Measurements from ENCODE around the gene CCDC154. TPM values are rescaled to one million over a fixed set of nuclear protein-coding genes. Genes with fewer than 3 reads are reported as not detected.

The CCDC154 gene
- total RNA-seq, 1 donor from 2014 or later: 1.5 TPM

DNA sequence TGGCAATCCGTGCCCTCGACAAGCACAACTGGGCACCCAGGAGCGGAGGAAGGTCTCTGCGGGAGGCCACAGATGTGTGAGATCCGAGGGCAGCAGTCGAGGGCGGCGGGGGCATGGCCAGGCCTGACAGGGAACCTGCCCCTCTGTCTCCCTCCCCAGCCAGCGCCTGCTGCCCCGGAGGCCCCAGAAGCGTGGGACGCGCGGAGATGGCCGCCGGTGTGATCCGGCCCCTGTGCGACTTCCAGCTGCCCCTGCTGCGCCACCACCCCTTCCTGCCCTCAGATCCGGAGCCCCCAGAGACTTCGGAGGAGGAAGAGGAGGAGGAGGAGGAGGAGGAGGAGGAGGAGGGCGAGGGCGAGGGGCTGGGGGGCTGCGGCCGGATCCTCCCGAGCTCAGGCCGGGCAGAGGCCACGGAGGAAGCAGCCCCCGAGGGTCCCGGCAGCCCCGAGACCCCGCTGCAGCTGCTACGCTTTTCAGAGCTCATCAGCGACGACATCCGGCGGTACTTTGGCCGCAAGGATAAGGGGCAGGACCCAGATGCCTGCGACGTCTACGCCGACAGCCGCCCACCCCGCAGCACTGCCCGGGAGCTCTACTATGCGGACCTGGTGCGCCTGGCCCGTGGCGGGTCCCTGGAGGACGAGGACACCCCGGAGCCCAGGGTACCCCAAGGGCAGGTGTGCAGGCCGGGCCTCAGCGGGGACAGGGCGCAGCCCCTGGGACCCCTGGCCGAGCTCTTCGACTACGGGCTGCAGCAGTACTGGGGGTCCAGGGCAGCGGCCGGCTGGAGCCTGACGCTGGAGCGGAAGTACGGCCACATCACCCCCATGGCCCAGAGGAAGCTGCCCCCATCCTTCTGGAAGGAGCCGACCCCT, 11.7 kb downstream of the CCDC154 start:
- Histone ChIP-seq H3K36me3 (ENCODE audit: insufficient read depth, low read length) (no peaks in the 10 kb centered on the region), H3K4me1 (ENCODE audit: insufficient read depth, low read length) (no peaks in the 10 kb centered on the region), H3K4me2 (ENCODE audit: low read length) (no peak overlapping the region), H3K4me3 (ENCODE audit: insufficient read depth, low read depth, low read length) (no peak overlapping the region), H3K79me2 (ENCODE audit: insufficient read depth, low read length) (no peaks in the 10 kb centered on the region), H3K27ac (ENCODE audit: low read depth, low read length) (no peak overlapping the region), H2AFZ (ENCODE audit: low read depth, low read length) (no peak overlapping the region), H3K9me3 (ENCODE audit: insufficient read depth, low read depth, low read length) (no peaks in the 10 kb centered on the region), H3K27me3 (ENCODE audit: insufficient read depth, low read length) (no peaks in the 10 kb centered on the region), H3K9ac (ENCODE audit: low read length) (no peak overlapping the region), H4K20me1 (ENCODE audit: insufficient read depth, low read length) (no peaks in the 10 kb centered on the region)
- H3K9me3 Mint-ChIP-seq (ENCODE audit: unreplicated experiment): no peaks in the 10 kb centered on the region
- H3K27me3 Mint-ChIP-seq (ENCODE audit: low read depth, unreplicated experiment): peaks cover 7% of the 10 kb centered on the region
- no peak overlapping the region for H3K4me3 Mint-ChIP-seq (ENCODE audit: unreplicated experiment)
- no peaks in the 10 kb centered on the region for H3K4me1 Mint-ChIP-seq (ENCODE audit: low read depth, unreplicated experiment)
- no peaks in the 10 kb centered on the region for H3K36me3 Mint-ChIP-seq (ENCODE audit: low read depth, unreplicated experiment)
- no peak overlapping the region for H3K27ac Mint-ChIP-seq (ENCODE audit: unreplicated experiment)
- DNase-seq (ENCODE audit: low read depth) (no peak), FAIRE-seq (no peak)
- TF ChIP-seq, protein P1, sequence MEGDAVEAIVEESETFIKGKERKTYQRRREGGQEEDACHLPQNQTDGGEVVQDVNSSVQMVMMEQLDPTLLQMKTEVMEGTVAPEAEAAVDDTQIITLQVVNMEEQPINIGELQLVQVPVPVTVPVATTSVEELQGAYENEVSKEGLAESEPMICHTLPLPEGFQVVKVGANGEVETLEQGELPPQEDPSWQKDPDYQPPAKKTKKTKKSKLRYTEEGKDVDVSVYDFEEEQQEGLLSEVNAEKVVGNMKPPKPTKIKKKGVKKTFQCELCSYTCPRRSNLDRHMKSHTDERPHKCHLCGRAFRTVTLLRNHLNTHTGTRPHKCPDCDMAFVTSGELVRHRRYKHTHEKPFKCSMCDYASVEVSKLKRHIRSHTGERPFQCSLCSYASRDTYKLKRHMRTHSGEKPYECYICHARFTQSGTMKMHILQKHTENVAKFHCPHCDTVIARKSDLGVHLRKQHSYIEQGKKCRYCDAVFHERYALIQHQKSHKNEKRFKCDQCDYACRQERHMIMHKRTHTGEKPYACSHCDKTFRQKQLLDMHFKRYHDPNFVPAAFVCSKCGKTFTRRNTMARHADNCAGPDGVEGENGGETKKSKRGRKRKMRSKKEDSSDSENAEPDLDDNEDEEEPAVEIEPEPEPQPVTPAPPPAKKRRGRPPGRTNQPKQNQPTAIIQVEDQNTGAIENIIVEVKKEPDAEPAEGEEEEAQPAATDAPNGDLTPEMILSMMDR (IDR thresholded peaks at IDR 0.05; ENCODE audit: insufficient read depth, low read depth, low read length): no peak
- no peak for TF ChIP-seq EZH2 (IDR thresholded peaks at IDR 0.05; ENCODE audit: insufficient read depth, low read length)

DNA sequence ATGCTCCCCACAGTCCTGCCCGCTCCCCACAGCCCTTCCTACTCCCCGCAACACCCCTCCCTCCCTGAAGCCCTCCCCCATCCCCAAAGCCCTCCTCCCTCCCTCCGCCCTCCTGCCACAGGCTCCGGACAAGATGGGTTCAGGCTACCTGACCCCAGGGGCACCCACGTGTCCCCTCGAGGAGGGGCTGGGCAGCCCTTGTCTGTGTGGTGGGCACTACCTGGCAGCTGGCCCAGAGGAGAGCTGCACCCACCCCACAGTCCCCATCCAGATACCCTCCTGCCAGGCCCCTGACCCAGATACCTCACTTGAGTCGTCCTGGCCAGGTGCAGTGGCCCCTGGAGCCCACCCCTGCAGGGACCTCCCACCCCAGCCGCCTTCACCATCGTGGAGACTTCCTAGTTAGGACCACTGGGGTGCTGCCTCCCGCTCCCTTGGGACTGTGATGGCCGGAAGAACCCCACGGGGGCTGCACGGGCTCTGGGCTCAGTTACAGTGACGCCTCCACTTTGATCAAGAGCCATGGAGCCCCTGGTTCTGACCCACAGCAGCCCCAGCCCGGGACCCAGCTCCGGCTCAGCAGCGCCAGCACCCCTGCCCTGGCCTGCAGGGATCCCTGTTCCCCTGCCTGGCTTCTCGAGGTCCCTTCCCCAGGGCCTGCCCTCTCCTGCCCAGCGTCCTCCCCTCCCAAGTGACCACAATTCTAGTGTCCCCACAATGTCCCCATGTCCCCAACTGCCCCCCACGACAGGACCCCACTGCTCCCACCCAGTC, 12.7 kb downstream of the CCDC154 start:
- H3K27me3 Mint-ChIP-seq (ENCODE audit: low read depth, unreplicated experiment): peaks cover 7% of the 10 kb centered on the region
- Histone ChIP-seq H3K9ac (ENCODE audit: low read length) (no peak overlapping the region), H4K20me1 (ENCODE audit: insufficient read depth, low read length) (no peaks in the 10 kb centered on the region), H3K4me1 (ENCODE audit: insufficient read depth, low read length) (no peaks in the 10 kb centered on the region), H3K4me2 (ENCODE audit: low read length) (no peak overlapping the region), H3K9me3 (ENCODE audit: insufficient read depth, low read depth, low read length) (no peaks in the 10 kb centered on the region), H3K27me3 (ENCODE audit: insufficient read depth, low read length) (no peaks in the 10 kb centered on the region), H3K27ac (ENCODE audit: low read depth, low read length) (no peak overlapping the region), H3K36me3 (ENCODE audit: insufficient read depth, low read length) (no peaks in the 10 kb centered on the region), H2AFZ (ENCODE audit: low read depth, low read length) (no peak overlapping the region), H3K79me2 (ENCODE audit: insufficient read depth, low read length) (no peaks in the 10 kb centered on the region), H3K4me3 (ENCODE audit: insufficient read depth, low read depth, low read length) (no peak overlapping the region)
- no peak for DNase-seq (ENCODE audit: low read depth)
- H3K9me3 Mint-ChIP-seq (ENCODE audit: unreplicated experiment): no peaks in the 10 kb centered on the region
- no peaks in the 10 kb centered on the region for H3K36me3 Mint-ChIP-seq (ENCODE audit: low read depth, unreplicated experiment)
- FAIRE-seq: no peak
- no peak overlapping the region for H3K27ac Mint-ChIP-seq (ENCODE audit: unreplicated experiment)
- no peaks in the 10 kb centered on the region for H3K4me1 Mint-ChIP-seq (ENCODE audit: low read depth, unreplicated experiment)
- H3K4me3 Mint-ChIP-seq (ENCODE audit: unreplicated experiment): no peak overlapping the region
- TF ChIP-seq EZH2 (IDR thresholded peaks at IDR 0.05; ENCODE audit: insufficient read depth, low read length): no peak
- TF ChIP-seq, protein P1 (IDR thresholded peaks at IDR 0.05; ENCODE audit: insufficient read depth, low read depth, low read length): no peak
